ENCODE measurements around the gene TIMD4. TPM values are rescaled to one million over a fixed set of nuclear protein-coding genes. Genes with fewer than 3 reads are reported as not detected.

Gene TIMD4
- 1 to 10 TPM in 1 of 2 donors, under 1 TPM in 1; 0.42 to 2.8 TPM for total RNA-seq

GRCh38 chr5:156963125-156963524 is at the start of gene TIMD4:
Gene TIMD4, minus strand, starts transcription at chr5:156963226. Its CDS starts 28 bp downstream, at chr5:156963198.
- Histone ChIP-seq H3K9ac (ENCODE audit: low read depth in 2 of 2, low read length in 2 of 2) (no peak within 1 kb of the TSS), H3K27ac (no peak within 1 kb of the TSS), H3K36me3 (no peaks in the 10 kb centered on the region), H3K27me3 (no peaks in the 10 kb centered on the region), H3K9me3 (no peaks in the 10 kb centered on the region), H3K4me3 (no peak within 1 kb of the TSS), H3K4me1 (no peaks in the 10 kb centered on the region)
- intact Hi-C loops (cut with DNase I): no loop called here
- TF ChIP-seq, protein P1, sequence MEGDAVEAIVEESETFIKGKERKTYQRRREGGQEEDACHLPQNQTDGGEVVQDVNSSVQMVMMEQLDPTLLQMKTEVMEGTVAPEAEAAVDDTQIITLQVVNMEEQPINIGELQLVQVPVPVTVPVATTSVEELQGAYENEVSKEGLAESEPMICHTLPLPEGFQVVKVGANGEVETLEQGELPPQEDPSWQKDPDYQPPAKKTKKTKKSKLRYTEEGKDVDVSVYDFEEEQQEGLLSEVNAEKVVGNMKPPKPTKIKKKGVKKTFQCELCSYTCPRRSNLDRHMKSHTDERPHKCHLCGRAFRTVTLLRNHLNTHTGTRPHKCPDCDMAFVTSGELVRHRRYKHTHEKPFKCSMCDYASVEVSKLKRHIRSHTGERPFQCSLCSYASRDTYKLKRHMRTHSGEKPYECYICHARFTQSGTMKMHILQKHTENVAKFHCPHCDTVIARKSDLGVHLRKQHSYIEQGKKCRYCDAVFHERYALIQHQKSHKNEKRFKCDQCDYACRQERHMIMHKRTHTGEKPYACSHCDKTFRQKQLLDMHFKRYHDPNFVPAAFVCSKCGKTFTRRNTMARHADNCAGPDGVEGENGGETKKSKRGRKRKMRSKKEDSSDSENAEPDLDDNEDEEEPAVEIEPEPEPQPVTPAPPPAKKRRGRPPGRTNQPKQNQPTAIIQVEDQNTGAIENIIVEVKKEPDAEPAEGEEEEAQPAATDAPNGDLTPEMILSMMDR (IDR thresholded peaks at IDR 0.05): no peak
- no peak for DNase-seq

GRCh38 chr5:157006262-157006661 is 43.2 kb upstream of the TIMD4 start:
- Histone ChIP-seq H3K4me1 (no peaks in the 10 kb centered on the region), H3K9me3 (no peaks in the 10 kb centered on the region)

GRCh38 chr5:157004893-157005551 is 42.0 kb upstream of the TIMD4 start:
- DNase-seq: no peak
- no peaks in the 10 kb centered on the region for H3K27me3 ChIP-seq
- no peak overlapping the region for H3K27ac ChIP-seq
- TF ChIP-seq, protein P1 (IDR thresholded peaks at IDR 0.05): no peak
- intact Hi-C loops (cut with DNase I): no loop called here
- H3K9ac ChIP-seq (ENCODE audit: low read depth in 2 of 2, low read length in 2 of 2): no peak overlapping the region
- H3K36me3 ChIP-seq: no peaks in the 10 kb centered on the region
- H3K9me3 ChIP-seq: no peaks in the 10 kb centered on the region
- H3K4me3 ChIP-seq: no peak overlapping the region
- no peaks in the 10 kb centered on the region for H3K4me1 ChIP-seq

More at GRCh38 chr5:157006262-157006661, 43.2 kb upstream of the TIMD4 start:
- Histone ChIP-seq H3K9ac (ENCODE audit: low read depth in 2 of 2, low read length in 2 of 2) (no peak overlapping the region), H3K27ac (no peak overlapping the region), H3K4me3 (no peak overlapping the region), H3K27me3 (no peaks in the 10 kb centered on the region), H3K36me3 (no peaks in the 10 kb centered on the region)
- DNase-seq: no peak
- TF ChIP-seq, protein P1 (IDR thresholded peaks at IDR 0.05): no peak
- intact Hi-C loops (cut with DNase I): no loop called here

GRCh38 chr5:156991714-156992113 is 28.7 kb upstream of the TIMD4 start:
- Histone ChIP-seq H3K9ac (ENCODE audit: low read depth in 2 of 2, low read length in 2 of 2) (no peak overlapping the region), H3K27ac (no peak overlapping the region), H3K4me1 (no peaks in the 10 kb centered on the region), H3K4me3 (no peak overlapping the region), H3K36me3 (no peaks in the 10 kb centered on the region), H3K9me3 (no peaks in the 10 kb centered on the region), H3K27me3 (no peaks in the 10 kb centered on the region)
- intact Hi-C loops (cut with DNase I): no loop called here
- TF ChIP-seq, protein P1 (IDR thresholded peaks at IDR 0.05): no peak
- no peak for DNase-seq

DNA sequence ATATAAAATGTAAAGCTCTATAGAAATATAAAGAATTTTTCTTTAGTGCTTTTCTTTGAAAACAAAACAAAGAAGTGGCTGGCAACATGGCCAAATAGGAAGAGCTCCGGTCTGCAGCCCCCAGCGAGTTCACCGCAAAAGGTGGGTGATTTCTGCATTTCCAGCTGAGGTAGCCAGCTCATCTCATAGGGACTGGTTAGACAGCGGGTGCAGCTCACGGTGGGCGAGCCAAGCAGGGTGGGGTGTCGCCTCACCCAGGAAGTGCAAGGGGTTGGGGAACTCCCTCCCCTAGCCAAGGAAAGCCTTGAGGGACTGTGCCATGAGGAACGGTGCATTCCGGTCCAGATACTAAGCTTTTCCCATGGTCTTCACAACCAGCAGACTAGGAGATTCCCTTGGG is 21.0 kb upstream of the TIMD4 start:
- Histone ChIP-seq H3K4me1 (no peaks in the 10 kb centered on the region), H3K27me3 (no peaks in the 10 kb centered on the region), H3K4me3 (no peak overlapping the region), H3K9me3 (no peaks in the 10 kb centered on the region), H3K27ac (no peak overlapping the region), H3K36me3 (no peaks in the 10 kb centered on the region), H3K9ac (ENCODE audit: low read depth in 2 of 2, low read length in 2 of 2) (no peak overlapping the region)
- DNase-seq: no peak
- intact Hi-C loops (cut with DNase I): no loop called here
- TF ChIP-seq, protein P1 (IDR thresholded peaks at IDR 0.05): no peak

All from colonic mucosa (tissue), 4 donors.